Ishikawa (cell line): ENCODE measurements around the gene OMA1.

Experiments
- CEBPB ChIP-seq: IDR thresholded peaks from 2 replicates; pipeline ENCODE4 v1.6.1; 2012
- CREB1 ChIP-seq: IDR thresholded peaks from 2 replicates; pipeline ENCODE4 v1.6.1; 2012; ENCODE audit warnings: low read depth
- EGR1 ChIP-seq: IDR thresholded peaks from 2 replicates; pipeline ENCODE4 v1.6.1; 2012
- EP300 ChIP-seq: IDR thresholded peaks from 2 replicates; pipeline ENCODE4 v1.6.1; 2012; ENCODE audit warnings: borderline replicate concordance
- FOXM1 ChIP-seq: IDR thresholded peaks from 2 replicates; pipeline ENCODE4 v1.6.1; 2012; ENCODE audit warnings: low read depth, borderline replicate concordance
- MAX ChIP-seq: IDR thresholded peaks from 2 replicates; pipeline ENCODE4 v1.6.1; 2012
- NFIC ChIP-seq: IDR thresholded peaks from 2 replicates; pipeline ENCODE4 v1.6.1; 2012
- RAD21 ChIP-seq: IDR thresholded peaks from 2 replicates; pipeline ENCODE4 v1.6.1; 2012; ENCODE audit warnings: low read depth
- REST ChIP-seq: IDR thresholded peaks from 2 replicates; pipeline ENCODE4 v1.6.1; 2012; ENCODE audit warnings: low read depth, mild to moderate bottlenecking
- TAF1 ChIP-seq: IDR thresholded peaks from 2 replicates; pipeline ENCODE4 v1.6.1; 2012; ENCODE audit warnings: low read depth, mild to moderate bottlenecking
- TCF12 ChIP-seq: IDR thresholded peaks from 2 replicates; pipeline ENCODE4 v1.6.1; 2012; ENCODE audit warnings: low read depth
- TEAD4 ChIP-seq: IDR thresholded peaks from 2 replicates; pipeline ENCODE4 v1.6.1; 2012
- USF1 ChIP-seq: IDR thresholded peaks from 2 replicates; pipeline ENCODE4 v1.6.1; 2012
- YY1 ChIP-seq: IDR thresholded peaks from 2 replicates; pipeline ENCODE4 v1.6.1; 2012; ENCODE audit warnings: low read depth
- ZBTB7A ChIP-seq: IDR thresholded peaks from 2 replicates; pipeline ENCODE4 v1.6.1; 2012; ENCODE audit warnings: low read depth

OMA1 gene

GRCh38 chr1:58468612-58469011, 77.9 kb downstream of the OMA1 start:
- TF ChIP-seq YY1 = no peak
- no peak for TF ChIP-seq EGR1
- TF ChIP-seq TEAD4 = no peak
- no peak for TF ChIP-seq CEBPB
- no peak for TF ChIP-seq FOXM1
- no peak for TF ChIP-seq RAD21
- TF ChIP-seq USF1 = no peak
- TF ChIP-seq TCF12 = no peak
- TF ChIP-seq MAX = no peak
- TF ChIP-seq REST = no peak
- no peak for TF ChIP-seq ZBTB7A
- no peak for TF ChIP-seq EP300
- no peak for TF ChIP-seq TAF1
- no peak for TF ChIP-seq NFIC
- no peak for TF ChIP-seq CREB1

GRCh38 chr1:58466630-58467241, 79.8 kb downstream of the OMA1 start:
- TF ChIP-seq NFIC = no peak
- no peak for TF ChIP-seq USF1
- no peak for TF ChIP-seq TCF12
- TF ChIP-seq RAD21 = no peak
- TF ChIP-seq CREB1 = no peak
- TF ChIP-seq ZBTB7A = no peak
- no peak for TF ChIP-seq CEBPB
- no peak for TF ChIP-seq FOXM1
- no peak for TF ChIP-seq EP300
- TF ChIP-seq TEAD4 = no peak

GRCh38 chr1:58465825-58466629, 80.5 kb downstream of the OMA1 start:
- TF ChIP-seq ZBTB7A = no peak
- no peak for TF ChIP-seq CEBPB
- no peak for TF ChIP-seq YY1
- no peak for TF ChIP-seq TEAD4
- no peak for TF ChIP-seq NFIC
- TF ChIP-seq TCF12 = no peak
- TF ChIP-seq RAD21 = no peak
- no peak for TF ChIP-seq EP300
- TF ChIP-seq FOXM1 = no peak
- TF ChIP-seq MAX = no peak
- no peak for TF ChIP-seq REST
- no peak for TF ChIP-seq CREB1
- no peak for TF ChIP-seq USF1
- no peak for TF ChIP-seq TAF1
- TF ChIP-seq EGR1 = no peak

- TF ChIP-seq RAD21 (no peak), NFIC (no peak), YY1 (no peak), CEBPB (no peak), MAX (no peak), USF1 (no peak), ZBTB7A (no peak), TEAD4 (no peak), CREB1 (no peak), TAF1 (no peak), FOXM1 (no peak), REST (no peak)
Observed at GRCh38 chr1:58465176-58465575, 81.3 kb downstream of the OMA1 start.
